HG03378 (cell line): ENCODE data around the gene DHRSX.
"Not testable (repeated sequence)": the region's sequence is repeated elsewhere in the genome, so short reads cannot be mapped to it uniquely, and the experiment has no call there.

Experiments
- ATAC-seq: cut with Tn5 transposase; IDR thresholded peaks from one replicate; pipeline ENCODE4 v1.9.1; 2021; ENCODE audit warnings: mild to moderate bottlenecking, moderate library complexity; ENCODE audit not compliant: unreplicated experiment

DHRSX gene

GRCh38 chrX:2320580-2321327 lies 180.0 kb downstream of the DHRSX start:
- ATAC-seq: no peak

DNA sequence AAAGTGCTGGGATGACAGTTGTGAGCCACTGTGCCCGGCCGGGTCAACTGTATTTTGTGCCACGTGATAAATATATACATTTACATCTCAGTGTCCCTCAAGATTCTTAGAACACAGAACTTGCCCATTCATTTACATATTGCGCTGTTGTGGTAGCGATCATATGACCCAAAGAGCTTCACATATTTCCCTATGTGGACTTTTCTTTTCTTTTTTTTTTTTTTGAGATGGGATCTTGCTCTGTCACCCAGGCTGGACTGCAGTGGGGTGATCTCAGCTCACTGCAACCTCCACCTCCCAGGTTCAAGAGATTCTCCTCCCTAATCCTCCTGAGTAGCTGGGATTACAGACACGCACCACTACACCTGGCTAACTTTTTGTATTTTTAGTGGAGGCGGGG lies 180.7 kb downstream of the DHRSX start:
- ATAC-seq: no peak

DNA sequence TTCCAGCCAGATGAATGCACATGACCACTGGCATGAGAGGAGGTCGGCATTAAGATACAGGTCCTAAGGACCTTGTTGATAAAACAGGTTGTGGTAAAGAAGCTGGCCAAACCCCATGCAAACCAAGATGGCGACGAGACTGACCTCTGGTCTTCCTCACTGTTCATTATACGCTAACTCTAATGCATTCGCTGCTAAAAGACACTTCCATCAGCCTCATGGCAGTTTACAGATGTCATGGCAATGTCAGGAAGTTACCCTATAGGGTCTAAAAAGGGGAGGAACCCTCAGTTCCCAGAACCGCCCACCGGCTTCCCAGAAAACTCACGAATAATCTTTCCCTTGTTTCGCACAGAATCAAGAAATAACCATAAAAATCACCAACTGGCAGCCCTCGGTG lies 182.4 kb downstream of the DHRSX start:
- ATAC-seq: no peak

- ATAC-seq: no peak
Observed at GRCh38 chrX:2317527-2318055, 183.2 kb downstream of the DHRSX start.

DNA sequence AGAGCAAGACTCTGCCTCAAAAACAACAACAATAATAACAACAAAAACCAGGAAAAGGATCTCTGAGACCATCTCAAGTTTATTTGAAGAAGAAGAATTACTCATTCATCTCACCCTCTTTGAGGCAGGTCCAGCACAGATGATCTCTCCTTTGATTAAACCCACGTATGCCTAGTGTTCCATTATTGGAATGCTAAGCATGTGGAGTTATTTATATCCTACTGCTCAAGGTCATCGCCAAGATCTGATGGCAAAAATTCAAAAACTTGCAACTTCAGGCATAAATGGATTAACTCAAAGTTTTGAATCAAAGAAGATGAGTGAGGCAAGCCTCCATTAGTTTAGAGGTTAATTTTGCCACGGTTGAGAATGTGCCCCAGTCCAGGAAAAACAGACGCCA lies 184.2 kb downstream of the DHRSX start:
- ATAC-seq: no peak

- ATAC-seq: no peak
Observed at GRCh38 chrX:2315434-2315833, 185.3 kb downstream of the DHRSX start.

- ATAC-seq: no peak
Observed at GRCh38 chrX:2314831-2315365, 185.9 kb downstream of the DHRSX start.

- ATAC-seq: no peak
Observed at GRCh38 chrX:2313864-2314640, 186.7 kb downstream of the DHRSX start.

DNA sequence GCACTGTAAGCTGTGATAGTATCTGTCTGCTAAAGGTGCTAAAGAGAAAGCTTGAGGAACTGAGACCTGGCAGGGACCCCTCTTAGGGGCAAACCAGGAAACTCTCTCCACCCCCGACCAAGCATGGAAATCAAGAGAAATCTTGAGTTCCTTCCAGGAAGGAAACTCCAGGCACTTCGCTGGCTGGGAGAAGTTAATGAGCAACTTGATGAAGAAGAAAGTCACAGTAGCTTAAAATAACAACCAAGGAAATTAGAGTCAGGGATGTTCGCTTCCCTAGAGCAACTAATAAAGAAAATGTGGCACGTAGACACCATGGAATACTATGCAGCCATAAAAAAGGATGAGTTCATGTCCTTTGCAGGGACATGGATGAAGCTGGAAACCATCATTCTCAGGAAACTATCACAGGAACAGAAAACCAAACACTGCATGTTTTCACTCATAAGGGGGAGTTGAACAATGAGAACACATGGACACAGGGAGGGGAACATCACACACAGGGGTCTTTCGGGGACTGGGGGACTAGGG lies 188.7 kb downstream of the DHRSX start:
- ATAC-seq: not testable (repeated sequence)

DNA sequence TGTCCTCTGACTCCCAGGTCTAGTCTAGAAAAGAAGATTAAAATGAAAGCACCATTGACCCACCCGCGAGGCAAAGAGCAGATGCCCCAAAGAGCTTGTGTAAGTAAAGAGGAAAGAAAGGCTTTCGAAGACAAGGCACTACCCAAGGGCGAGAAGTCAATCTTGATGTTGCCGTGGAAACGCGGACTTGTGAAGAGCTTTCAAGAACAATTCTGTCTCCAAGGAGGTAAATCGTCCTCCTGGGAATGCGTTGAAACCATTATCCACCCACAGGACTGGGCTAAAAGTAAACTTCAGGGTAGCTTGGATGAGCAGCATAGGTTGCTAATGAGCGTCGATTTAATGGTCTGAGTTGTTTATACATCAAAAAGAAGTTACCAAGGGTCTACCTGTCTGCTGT lies 189.3 kb downstream of the DHRSX start:
- ATAC-seq: no peak

DNA sequence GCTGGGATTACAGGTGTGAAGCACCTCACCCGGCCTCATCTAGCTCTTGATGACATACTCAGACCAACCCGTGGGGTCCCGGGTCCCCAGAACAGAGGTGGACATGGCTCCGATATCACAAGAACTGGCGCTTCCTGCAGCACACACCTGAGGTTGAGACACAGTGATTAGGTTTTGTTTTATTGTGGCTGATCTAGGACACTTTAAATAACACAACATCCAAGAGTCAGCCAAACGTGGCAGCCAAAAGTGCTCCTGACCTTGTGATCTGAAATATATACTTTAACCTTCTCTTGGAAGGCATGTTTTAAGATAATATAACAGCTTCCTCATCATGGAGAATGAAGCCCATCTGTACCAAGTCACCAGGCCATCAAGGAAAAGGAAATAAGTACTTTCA lies 198.9 kb downstream of the DHRSX start:
- ATAC-seq: no peak

GRCh38 chrX:2299871-2300270 lies 200.9 kb downstream of the DHRSX start:
- ATAC-seq: no peak

DNA sequence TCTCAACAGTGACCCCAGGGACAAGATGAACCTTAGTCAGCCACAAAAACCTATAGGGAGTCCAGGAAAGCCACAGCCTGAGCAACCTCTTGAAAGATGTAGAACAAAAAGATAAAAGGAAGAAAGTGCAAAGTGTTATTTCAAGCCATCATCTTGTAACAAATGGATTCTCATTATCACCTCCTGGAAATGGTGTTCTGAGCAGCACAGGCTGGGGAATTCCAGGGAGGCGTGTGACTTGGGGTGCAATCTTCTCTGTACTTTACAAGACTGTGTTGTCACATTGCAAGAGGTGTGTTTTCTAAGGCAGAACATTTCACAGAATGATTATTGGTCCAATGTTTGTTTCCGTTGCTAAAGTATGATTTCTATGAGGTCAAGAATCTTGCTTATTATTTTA lies 214.0 kb downstream of the DHRSX start:
- no peak for ATAC-seq

DNA sequence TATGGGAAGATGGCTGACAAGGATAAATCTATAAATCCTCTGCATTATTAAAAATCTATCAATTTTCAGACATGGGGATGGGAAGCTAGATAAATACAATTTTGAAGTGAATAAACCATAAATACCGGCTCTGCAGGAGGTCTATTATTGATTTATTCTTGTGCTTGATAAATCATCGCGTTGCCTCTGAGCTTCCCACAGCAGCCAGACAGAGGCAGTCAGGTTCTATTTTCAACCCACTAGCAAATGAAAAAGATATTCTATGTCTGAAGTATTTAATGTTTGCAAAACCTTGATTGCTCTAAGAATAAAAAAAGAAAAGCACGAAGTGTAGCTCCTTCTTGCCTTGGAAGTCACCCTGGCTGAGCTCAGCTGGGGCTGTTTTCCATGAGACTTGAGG lies 216.2 kb downstream of the DHRSX start:
- ATAC-seq: no peak

DNA sequence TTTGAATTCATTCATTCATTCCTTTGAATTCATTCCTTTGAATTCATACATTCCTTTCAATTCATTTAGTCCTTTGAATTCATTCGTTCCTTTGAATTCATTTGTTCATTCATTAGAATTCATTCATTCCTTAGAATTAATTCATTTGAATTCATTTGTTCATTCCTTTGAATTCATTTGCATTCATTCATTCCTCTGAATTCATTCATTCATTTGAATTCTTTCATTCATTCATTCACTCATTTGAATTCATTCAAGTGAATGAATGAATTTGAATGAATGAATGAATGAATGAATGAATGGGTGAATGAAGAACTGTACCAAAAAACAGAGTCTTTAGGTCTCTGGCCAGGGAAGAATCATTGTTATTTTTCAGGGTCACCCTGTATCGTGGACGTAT lies 216.6 kb downstream of the DHRSX start:
- ATAC-seq: no peak

DNA sequence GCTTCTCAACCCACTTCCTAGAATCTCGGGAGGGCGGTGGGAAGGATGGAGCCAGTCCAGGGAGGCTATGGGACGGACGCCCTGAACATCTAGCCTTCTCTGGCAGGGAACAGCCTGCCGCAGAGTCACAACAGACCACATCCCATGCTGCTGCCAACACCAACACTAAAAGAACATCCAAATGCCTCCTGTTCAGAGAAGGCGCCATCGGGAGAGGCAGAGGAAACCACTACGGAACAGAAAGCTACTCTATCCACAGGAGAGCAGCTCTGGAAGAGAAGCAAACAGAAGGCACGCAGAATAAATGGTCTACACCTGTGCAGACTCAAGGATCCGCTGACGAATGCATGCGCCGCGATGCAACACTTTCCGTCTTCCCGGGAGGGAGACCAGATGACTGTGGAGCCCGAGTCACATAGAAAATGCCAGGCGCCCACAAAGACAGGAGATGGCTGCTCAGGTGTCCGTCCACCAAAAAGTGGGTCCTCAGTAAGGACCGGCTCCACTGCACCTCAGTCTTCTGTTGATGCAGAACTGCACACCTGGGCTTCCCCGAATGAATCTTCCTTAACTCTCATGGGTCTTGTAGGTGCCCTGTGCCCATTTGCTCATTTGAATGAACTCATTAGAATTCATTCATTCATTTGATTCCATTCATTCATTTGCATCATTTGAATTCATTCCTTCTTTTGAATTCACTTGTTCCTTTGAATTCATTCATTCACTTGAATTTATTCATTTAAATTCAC lies 217.5 kb downstream of the DHRSX start:
- ATAC-seq: no peak

DNA sequence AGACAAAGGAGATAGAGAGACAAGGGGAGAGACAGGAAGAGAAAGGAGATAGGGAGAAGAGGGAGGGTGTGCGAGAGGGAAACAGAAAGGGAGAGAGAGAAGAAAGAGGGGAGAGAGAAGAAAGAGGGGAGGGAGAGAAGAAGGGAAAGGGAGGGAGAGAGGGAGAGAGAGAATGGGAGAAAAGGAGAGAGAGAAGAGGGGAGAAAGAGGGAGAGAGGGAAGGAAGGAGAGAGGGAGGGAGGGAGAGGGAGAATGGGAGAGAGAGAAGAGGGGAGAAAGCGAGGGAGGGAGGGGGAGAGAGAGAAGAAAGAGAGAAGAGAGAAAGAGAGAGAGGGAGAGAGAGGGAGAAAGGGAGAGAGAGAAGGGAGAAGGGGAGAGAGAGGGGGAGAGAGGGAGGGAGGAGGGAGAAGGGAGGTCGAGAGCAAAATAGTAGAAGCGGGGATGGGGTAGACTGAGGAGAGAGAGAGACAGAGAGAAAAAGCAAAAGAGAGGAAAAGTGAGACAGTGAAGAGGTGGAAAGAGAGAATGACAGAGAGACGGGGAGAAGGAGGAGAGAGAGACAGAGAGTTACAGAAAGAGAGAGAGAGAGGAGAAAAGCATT lies 218.2 kb downstream of the DHRSX start:
- no peak for ATAC-seq

DNA sequence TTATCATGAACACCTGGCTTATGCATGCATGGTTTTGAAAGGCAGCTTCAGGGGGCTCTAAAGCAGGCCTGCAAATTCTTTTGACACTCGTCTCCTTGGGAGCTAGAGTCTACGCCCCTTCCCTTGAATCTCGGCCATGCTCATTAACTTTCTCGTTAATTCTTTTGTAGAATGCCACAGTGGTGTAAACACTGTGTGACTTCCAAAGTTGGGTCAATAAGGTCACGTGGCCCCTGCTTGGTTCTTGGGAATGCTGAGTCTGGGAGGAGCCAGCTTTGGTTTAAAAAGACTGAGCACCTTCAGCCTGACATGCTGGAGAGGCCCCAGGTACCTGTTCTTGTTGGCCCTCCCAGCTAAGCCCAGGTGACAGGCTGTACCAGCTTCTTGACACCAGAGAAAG lies 228.4 kb downstream of the DHRSX start:
- no peak for ATAC-seq

DNA sequence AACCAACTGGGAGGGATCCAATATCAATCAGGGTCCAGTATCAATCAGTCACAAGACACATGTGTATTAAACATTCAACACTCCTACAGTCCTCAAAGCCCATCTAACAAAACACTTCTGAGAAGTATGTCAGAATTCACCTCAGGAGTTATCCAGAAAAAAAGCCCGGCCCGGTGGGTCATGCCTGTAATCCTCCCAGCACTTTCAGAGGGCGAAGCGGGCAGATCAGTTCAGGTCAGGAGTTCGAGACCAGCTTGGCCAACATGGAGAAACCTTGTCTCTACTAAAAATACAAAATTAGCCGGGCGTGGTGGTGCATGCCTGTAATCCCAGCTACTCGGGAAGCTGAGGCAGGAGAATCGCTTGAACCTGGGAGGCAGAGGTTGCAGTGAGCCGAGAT lies 229.2 kb downstream of the DHRSX start:
- not testable (repeated sequence) for ATAC-seq

GRCh38 chrX:2270783-2271182 lies 230.0 kb downstream of the DHRSX start:
- not testable (repeated sequence) for ATAC-seq

DNA sequence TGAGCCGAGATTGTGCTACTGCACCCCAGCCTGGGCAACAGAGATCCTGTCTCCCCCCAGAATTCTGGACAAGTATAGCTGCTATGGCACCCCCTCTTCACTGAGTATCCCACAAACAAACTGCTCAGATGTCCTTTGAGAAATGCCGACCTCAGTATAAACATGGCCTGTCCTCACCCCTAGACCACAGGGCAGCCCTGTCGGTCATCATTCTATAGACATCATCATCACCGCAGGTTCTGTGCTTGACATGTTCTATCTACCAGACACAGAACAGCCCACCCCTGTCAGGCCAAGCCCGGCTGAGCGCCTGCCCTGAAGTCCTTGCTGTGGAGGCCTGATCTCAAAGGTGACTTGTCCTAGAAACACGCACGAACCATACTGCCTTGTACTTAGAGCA lies 232.9 kb downstream of the DHRSX start:
- no peak for ATAC-seq
